ENCODE data around the gene RTTN. TPM values are rescaled to one million over a fixed set of nuclear protein-coding genes. Genes with fewer than 3 reads are reported as not detected.

RTTN gene
- total and polyA plus RNA-seq, 5 experiments from 2014 or later = 2.6 to 26.6 (median 4.8) TPM

- Mint-ChIP-seq H3K4me3 (no peak overlapping the region), H3K27ac (peak overlapping the region in 7 of 10 donors; percentile 23 to 51 (median 30))
These were observed 115.6 kb downstream of the RTTN start for GRCh38 chr18:70089858-70090257.

DNA sequence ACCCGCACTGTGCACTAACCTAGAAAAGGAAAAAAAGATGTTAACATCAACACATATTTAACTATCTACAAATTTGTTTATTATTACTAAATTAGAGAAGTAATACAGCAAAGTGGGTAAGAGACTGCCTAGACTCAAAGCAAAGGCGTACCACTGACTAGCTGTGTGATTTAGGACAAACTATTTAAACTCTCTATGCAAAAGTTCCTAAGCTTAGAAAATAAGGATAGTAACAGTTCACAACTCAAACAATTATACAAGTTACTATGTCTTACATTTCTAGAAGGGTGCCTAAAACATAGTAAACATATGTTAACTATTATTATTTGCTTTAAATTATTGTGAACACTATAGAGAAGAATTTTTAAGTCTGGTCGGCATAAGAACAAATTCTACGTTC, 119.4 kb downstream of the RTTN start:
- DNase-seq = no peak
- Mint-ChIP-seq H3K27ac (no peak overlapping the region), H3K27me3 (no peaks in the 10 kb centered on the region), H3K4me3 (no peak overlapping the region), H3K9me3 (no peaks in the 10 kb centered on the region), H3K36me3 (peaks cover 0 to 47% (median 4%) of the 10 kb centered on the region in 3 donors), H3K4me1 (peaks cover 0 to 2% (median 0%) of the 10 kb centered on the region in 4 donors)
- no peak for ATAC-seq
- POLR2A ChIA-PET = interaction anchor here (0.6 kb wide), 1 partner anchor 413 kb away, joined by 3 read pairs; no protein-coding TSS in a partner anchor

More at GRCh38 chr18:70089858-70090257, 115.6 kb downstream of the RTTN start:
- H3K4me1 Mint-ChIP-seq = peaks cover 0 to 2% (median under 1%) of the 10 kb centered on the region in 4 donors
- H3K36me3 Mint-ChIP-seq = peaks cover 0 to 44% (median 6%) of the 10 kb centered on the region in 3 donors
- no peaks in the 10 kb centered on the region for H3K27me3 Mint-ChIP-seq
- POLR2A ChIA-PET = no interaction called here
- H3K9me3 Mint-ChIP-seq = peaks cover 0 to 5% (median 0%) of the 10 kb centered on the region in 9 donors
- ATAC-seq (no peak), DNase-seq (no peak)

DNA sequence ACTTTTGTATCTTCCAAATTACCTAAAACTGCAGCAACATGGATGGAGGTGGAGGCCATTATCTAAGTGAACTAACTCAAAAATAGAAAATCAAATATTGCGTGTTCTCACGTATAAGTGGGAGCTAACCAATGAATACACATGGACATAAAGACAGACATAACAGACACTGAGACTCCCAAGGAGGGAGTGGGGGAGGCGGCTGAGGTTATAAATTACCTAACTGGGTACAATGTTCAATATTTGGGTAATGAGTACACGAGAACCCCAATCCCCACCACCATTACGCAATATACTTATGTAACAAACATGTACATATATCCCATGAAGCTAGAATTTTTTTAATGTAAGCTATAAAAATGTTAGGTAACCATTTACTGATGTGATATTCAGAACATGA, 119.8 kb downstream of the RTTN start:
- ATAC-seq = no peak
- DNase-seq = no peak
- Mint-ChIP-seq H3K27ac (no peak overlapping the region), H3K9me3 (no peaks in the 10 kb centered on the region), H3K36me3 (peaks cover 0 to 47% (median 8%) of the 10 kb centered on the region in 3 donors), H3K27me3 (no peaks in the 10 kb centered on the region), H3K4me1 (peaks cover 0 to 2% (median 0%) of the 10 kb centered on the region in 4 donors), H3K4me3 (no peak overlapping the region)
- POLR2A ChIA-PET = no interaction called here

DNA sequence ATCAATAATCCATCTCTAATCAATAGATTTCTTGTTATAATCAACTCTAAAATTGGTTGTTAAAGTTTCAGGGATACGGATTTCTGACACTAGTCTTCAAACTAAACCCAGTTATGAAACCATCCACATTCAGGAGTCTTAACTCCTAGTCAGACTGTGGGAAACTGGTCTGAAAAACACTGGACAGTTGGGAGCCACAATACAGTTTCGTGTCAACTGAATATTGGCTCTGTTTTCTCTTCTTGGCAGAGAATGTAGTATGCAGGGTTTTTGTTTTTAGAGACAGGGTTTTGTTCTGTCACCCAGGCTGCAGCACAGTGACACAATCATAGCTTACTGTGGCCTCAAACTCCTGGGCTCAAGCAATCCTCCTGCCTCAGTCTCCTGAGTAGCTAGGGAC, 123.1 kb downstream of the RTTN start:
- H3K4me1 Mint-ChIP-seq = peaks cover 0 to 2% (median 0%) of the 10 kb centered on the region in 4 donors
- peaks cover 0 to 41% (median 19%) of the 10 kb centered on the region in 3 donors for H3K36me3 Mint-ChIP-seq
- DNase-seq = no peak
- H3K4me3 Mint-ChIP-seq = no peak overlapping the region
- no peaks in the 10 kb centered on the region for H3K9me3 Mint-ChIP-seq
- no peak for ATAC-seq
- H3K27me3 Mint-ChIP-seq = no peaks in the 10 kb centered on the region
- POLR2A ChIA-PET = no interaction called here
- no peak overlapping the region for H3K27ac Mint-ChIP-seq

DNA sequence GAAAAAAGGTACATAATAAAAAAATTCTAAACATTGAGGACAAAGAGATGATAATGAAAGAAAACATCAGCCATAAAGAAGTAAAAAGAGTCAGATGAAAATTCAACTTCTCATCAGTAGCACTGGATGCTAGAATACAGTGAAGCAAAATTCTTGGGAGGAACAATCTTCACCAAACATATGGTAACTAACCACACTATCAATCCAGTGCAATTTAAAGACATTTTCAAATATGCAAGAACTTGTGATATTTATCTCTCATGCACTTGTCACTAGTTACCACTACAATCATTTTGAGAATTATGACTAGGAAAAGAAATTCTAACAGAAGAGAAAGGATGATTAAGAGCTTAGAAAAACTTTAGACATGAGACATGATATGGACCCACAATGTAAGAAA, 127.4 kb downstream of the RTTN start:
- peaks cover 0 to 50% (median 24%) of the 10 kb centered on the region in 3 donors for H3K36me3 Mint-ChIP-seq
- no peaks in the 10 kb centered on the region for H3K4me1 Mint-ChIP-seq
- no peaks in the 10 kb centered on the region for H3K27me3 Mint-ChIP-seq
- ATAC-seq (no peak), DNase-seq (no peak)
- POLR2A ChIA-PET = no interaction called here
- H3K27ac Mint-ChIP-seq = no peak overlapping the region
- H3K9me3 Mint-ChIP-seq = no peaks in the 10 kb centered on the region
- H3K4me3 Mint-ChIP-seq = no peak overlapping the region

GRCh38 chr18:70075906-70076305, 129.6 kb downstream of the RTTN start:
- H3K27ac Mint-ChIP-seq = no peak overlapping the region
- no peak overlapping the region for H3K4me3 Mint-ChIP-seq
- POLR2A ChIA-PET = no interaction called here
- peaks cover 0 to 39% (median 19%) of the 10 kb centered on the region in 3 donors for H3K36me3 Mint-ChIP-seq
- no peaks in the 10 kb centered on the region for H3K9me3 Mint-ChIP-seq
- ATAC-seq (no peak), DNase-seq (no peak)
- no peaks in the 10 kb centered on the region for H3K27me3 Mint-ChIP-seq
- peaks cover 0 to under 1% (median 0%) of the 10 kb centered on the region in 4 donors for H3K4me1 Mint-ChIP-seq

- Mint-ChIP-seq H3K4me3 (no peak overlapping the region), H3K27ac (no peak overlapping the region), H3K4me1 (peaks cover 3 to 9% (median 6%) of the 10 kb centered on the region in 4 donors), H3K9me3 (no peaks in the 10 kb centered on the region), H3K27me3 (no peaks in the 10 kb centered on the region), H3K36me3 (peaks cover 0 to 36% (median 14%) of the 10 kb centered on the region in 3 donors)
- ATAC-seq (no peak), DNase-seq (no peak)
- POLR2A ChIA-PET = no interaction called here
These were observed 131.4 kb downstream of the RTTN start for GRCh38 chr18:70074116-70074515.

DNA sequence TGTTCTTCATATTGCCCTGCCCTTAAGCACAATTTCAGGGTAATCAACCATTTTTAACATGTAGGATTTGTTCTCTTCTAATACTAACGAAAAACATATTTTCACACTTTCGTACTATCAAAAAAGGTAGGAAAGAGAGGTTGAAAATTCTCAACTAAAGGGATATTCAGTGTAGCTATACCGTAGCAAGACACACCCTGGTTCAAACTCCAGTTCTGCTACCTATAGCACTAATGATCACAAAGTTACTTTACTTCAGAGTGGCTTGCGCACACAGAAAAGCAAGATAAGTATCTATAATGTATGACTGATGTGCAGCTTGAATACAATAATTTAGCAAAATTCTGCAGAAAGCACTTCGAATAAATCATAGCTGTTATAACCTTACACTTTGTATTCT, 132.1 kb downstream of the RTTN start:
- POLR2A ChIA-PET = no interaction called here
- Mint-ChIP-seq H3K36me3 (peaks cover 0 to 40% (median 11%) of the 10 kb centered on the region in 3 donors), H3K4me3 (no peak overlapping the region), H3K27ac (no peak overlapping the region), H3K9me3 (no peaks in the 10 kb centered on the region), H3K27me3 (no peaks in the 10 kb centered on the region), H3K4me1 (peaks cover 3 to 9% (median 6%) of the 10 kb centered on the region in 4 donors)
- DNase-seq (no peak), ATAC-seq (no peak)

DNA sequence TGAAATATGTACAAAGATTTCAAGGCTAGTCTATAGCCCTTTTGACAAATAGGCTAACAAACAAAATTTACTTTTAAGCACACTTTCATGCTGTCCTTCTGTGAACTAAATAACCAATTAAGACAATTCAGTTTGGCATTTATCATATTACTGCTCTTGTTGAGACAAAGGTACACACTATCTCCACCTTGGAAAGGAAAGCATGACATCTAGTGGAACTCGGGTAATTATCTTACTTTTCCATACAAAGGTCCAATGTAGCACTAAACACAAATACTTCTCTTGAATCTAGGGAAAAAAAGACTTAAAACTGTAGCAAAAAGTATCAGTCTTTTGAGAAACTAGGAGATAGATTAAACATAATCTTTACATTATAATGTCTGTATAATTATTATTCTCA, 132.8 kb downstream of the RTTN start:
- peaks cover 3 to 9% (median 6%) of the 10 kb centered on the region in 4 donors for H3K4me1 Mint-ChIP-seq
- DNase-seq (peak in 2 of 10 donors; percentile 3 to 32), ATAC-seq (no peak)
- no peaks in the 10 kb centered on the region for H3K27me3 Mint-ChIP-seq
- peaks cover 0 to 37% (median 6%) of the 10 kb centered on the region in 3 donors for H3K36me3 Mint-ChIP-seq
- POLR2A ChIA-PET = no interaction called here
- no peaks in the 10 kb centered on the region for H3K9me3 Mint-ChIP-seq
- H3K4me3 Mint-ChIP-seq = no peak overlapping the region
- no peak overlapping the region for H3K27ac Mint-ChIP-seq

- H3K4me3 Mint-ChIP-seq = no peak overlapping the region
- H3K27me3 Mint-ChIP-seq = no peaks in the 10 kb centered on the region
- peaks cover 3 to 9% (median 6%) of the 10 kb centered on the region in 4 donors for H3K4me1 Mint-ChIP-seq
- ATAC-seq (no peak), DNase-seq (no peak)
- POLR2A ChIA-PET = no interaction called here
- H3K27ac Mint-ChIP-seq = peak overlapping the region in 1 of 10 donors; percentile 3
- no peaks in the 10 kb centered on the region for H3K9me3 Mint-ChIP-seq
- H3K36me3 Mint-ChIP-seq = peaks cover 0 to 43% (median 15%) of the 10 kb centered on the region in 3 donors
These were observed 135.5 kb downstream of the RTTN start for GRCh38 chr18:70069965-70070364.

DNA sequence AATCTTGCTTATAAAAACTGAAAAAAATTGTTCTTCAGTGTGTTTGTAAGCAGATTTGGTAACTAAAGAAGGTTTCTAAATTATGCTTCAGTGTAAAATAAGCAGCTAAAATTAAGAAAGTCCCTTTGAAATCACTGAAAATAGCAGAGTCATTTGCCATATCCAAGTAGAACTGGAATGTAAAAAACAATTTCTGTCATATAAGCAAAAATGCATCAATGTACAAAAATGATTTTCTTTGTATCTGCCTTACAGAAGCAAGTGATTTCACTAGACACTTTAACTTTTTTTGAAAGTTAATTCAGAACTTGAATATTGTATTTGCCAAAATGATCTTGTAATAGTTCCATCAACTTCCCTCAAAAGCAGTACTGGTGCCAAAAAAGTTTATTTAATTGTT, 136.1 kb downstream of the RTTN start:
- no peak for DNase-seq
- peaks cover 3 to 9% (median 6%) of the 10 kb centered on the region in 4 donors for H3K4me1 Mint-ChIP-seq
- no peak for ATAC-seq
- H3K27ac Mint-ChIP-seq = no peak overlapping the region
- H3K27me3 Mint-ChIP-seq = no peaks in the 10 kb centered on the region
- H3K36me3 Mint-ChIP-seq = peaks cover 0 to 42% (median 15%) of the 10 kb centered on the region in 3 donors
- POLR2A ChIA-PET = no interaction called here
- no peak overlapping the region for H3K4me3 Mint-ChIP-seq
- no peaks in the 10 kb centered on the region for H3K9me3 Mint-ChIP-seq

- ATAC-seq (no peak), DNase-seq (no peak)
- no peak overlapping the region for H3K4me3 Mint-ChIP-seq
- peaks cover 3 to 9% (median 6%) of the 10 kb centered on the region in 4 donors for H3K4me1 Mint-ChIP-seq
- H3K9me3 Mint-ChIP-seq = no peaks in the 10 kb centered on the region
- peak overlapping the region in 1 of 10 donors; percentile 30 for H3K27ac Mint-ChIP-seq
- POLR2A ChIA-PET = no interaction called here
- no peaks in the 10 kb centered on the region for H3K27me3 Mint-ChIP-seq
- peaks cover 0 to 40% (median 15%) of the 10 kb centered on the region in 3 donors for H3K36me3 Mint-ChIP-seq
These were observed 136.5 kb downstream of the RTTN start for GRCh38 chr18:70068981-70069380.

DNA sequence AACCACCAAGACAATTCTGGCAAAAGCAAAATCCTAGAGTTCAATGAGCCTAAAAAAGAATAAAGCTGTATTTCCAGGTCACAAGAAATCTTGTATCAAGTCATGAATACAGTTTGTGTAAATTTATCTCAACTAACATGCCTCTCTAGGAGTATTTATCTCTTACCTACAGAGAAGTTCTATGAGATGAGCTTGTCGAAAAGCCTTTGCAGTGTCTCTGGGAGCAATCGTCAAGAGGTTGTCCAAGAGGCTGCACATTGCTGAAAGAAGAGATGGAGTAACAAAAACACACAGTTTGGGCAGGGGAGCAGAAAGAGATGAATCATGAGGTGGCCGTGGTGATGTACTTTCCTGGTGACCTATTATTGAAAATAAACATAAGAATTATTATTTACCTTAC, 145.8 kb downstream of the RTTN start:
- ATAC-seq (no peak), DNase-seq (no peak)
- Mint-ChIP-seq H3K27ac (no peak overlapping the region), H3K4me3 (no peak overlapping the region), H3K4me1 (peaks cover 0 to 2% (median 0%) of the 10 kb centered on the region in 4 donors), H3K36me3 (peaks cover 7 to 69% (median 42%) of the 10 kb centered on the region in 3 donors), H3K27me3 (no peaks in the 10 kb centered on the region), H3K9me3 (no peaks in the 10 kb centered on the region)
- POLR2A ChIA-PET = no interaction called here

DNA sequence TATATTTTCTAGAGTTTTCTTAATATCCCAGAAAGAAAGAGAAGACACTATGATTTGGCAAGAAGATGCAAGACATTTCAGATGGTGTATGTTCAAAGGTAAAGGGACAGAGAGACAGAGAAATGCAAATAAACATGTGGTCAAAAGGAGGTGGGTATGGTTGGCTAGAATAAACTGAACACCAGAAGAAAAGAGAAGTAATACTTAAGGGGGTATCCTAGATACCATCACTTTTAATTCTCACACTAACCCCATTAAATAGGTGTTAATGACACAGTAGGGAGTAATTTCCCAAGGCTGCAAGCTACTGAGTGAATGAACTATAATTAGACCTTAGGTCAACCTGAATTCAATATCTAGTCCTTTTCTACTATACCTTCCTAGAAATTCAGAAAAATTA, 146.6 kb downstream of the RTTN start:
- POLR2A ChIA-PET = no interaction called here
- H3K36me3 Mint-ChIP-seq = peaks cover 7 to 66% (median 42%) of the 10 kb centered on the region in 3 donors
- H3K9me3 Mint-ChIP-seq = no peaks in the 10 kb centered on the region
- peaks cover 0 to 2% (median 0%) of the 10 kb centered on the region in 4 donors for H3K4me1 Mint-ChIP-seq
- H3K27me3 Mint-ChIP-seq = no peaks in the 10 kb centered on the region
- DNase-seq (no peak), ATAC-seq (no peak)
- no peak overlapping the region for H3K27ac Mint-ChIP-seq
- H3K4me3 Mint-ChIP-seq = no peak overlapping the region
